ENCODE data around the gene DNAI4.

Gene DNAI4

DNA sequence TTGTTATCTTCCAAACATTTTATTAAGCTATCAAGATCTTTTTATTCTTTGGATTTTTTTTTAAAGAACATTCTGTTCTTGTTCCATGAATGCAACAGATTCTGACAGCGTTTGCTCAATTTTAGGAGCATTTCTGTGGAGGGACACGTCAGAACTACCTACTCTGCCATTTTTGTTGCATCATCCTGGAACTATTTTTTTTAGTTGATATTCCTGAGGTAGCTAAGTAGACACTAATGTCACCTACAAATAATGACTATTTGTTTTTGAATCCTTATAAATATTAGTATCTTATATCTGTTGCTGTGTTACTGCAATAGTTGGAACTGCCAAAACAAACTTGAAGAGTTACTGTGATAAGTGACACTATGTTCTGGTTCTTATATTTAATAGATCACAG is 57.2 kb downstream of the DNAI4 start:
- Histone ChIP-seq H3K9ac (ENCODE audit: low read length) (no peak overlapping the region), H3K36me3 (ENCODE audit: control insufficient read depth, insufficient read depth, low read length) (no peaks in the 10 kb centered on the region)

DNA sequence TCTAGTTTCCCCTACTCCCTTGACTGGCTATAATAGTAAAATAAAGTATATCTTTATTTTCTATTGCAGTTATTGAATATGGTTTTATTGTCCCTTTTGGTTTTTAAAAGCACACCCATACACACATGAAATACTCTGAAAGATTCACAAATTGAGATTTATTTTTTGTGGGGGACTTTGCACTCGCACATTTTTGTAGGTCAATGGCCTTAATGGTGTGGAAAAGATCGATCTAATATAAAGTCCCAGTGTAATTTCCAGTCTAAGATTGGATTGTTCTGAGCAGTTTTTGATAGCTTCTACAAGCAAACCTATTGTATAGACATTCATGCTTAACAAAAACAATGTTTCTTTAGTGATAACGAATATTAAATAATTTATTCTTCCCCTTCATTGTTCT is 64.1 kb downstream of the DNAI4 start:
- no peaks in the 10 kb centered on the region for H3K27me3 ChIP-seq (ENCODE audit: control insufficient read depth, insufficient read depth, low read length)
- H3K9me3 ChIP-seq (ENCODE audit: control insufficient read depth, low read length) = no peaks in the 10 kb centered on the region
- no peaks in the 10 kb centered on the region for H3K4me1 ChIP-seq (ENCODE audit: control insufficient read depth, insufficient read depth, low read length)
- H3K9ac ChIP-seq (ENCODE audit: low read length) = no peak overlapping the region
- no peaks in the 10 kb centered on the region for H3K36me3 ChIP-seq (ENCODE audit: control insufficient read depth, insufficient read depth, low read length)
- no peak overlapping the region for H3K4me3 ChIP-seq (ENCODE audit: low read length)

More for the DNA sequence above, 57.2 kb downstream of the DNAI4 start:
- Histone ChIP-seq H3K27me3 (ENCODE audit: control insufficient read depth, insufficient read depth, low read length) (no peaks in the 10 kb centered on the region), H3K9me3 (ENCODE audit: control insufficient read depth, low read length) (no peaks in the 10 kb centered on the region), H3K4me3 (ENCODE audit: low read length) (no peak overlapping the region), H3K4me1 (ENCODE audit: control insufficient read depth, insufficient read depth, low read length) (no peaks in the 10 kb centered on the region)

DNA sequence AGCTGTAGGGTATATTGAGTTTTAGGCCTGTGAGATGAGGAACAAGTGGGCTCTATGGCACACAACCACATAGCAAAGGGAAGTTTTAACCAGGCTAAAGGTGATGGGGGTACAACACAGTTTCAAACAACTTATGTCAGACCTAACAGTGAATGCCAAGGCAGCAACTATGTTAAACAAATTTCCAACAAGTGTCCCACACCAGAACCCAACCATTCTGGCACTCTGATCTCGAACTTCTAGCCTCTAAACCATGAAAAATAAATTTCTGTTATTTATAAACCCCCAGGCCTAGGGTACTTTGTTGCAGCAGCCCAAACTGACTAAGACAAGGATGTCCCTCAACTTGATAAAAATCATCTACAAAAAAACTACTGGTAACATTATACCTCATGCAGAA is 71.3 kb downstream of the DNAI4 start:
- Histone ChIP-seq H3K27me3 (ENCODE audit: control insufficient read depth, insufficient read depth, low read length) (no peaks in the 10 kb centered on the region), H3K9ac (ENCODE audit: low read length) (no peak overlapping the region), H3K36me3 (ENCODE audit: control insufficient read depth, insufficient read depth, low read length) (no peaks in the 10 kb centered on the region), H3K9me3 (ENCODE audit: control insufficient read depth, low read length) (no peaks in the 10 kb centered on the region), H3K4me1 (ENCODE audit: control insufficient read depth, insufficient read depth, low read length) (no peaks in the 10 kb centered on the region), H3K4me3 (ENCODE audit: low read length) (no peak overlapping the region)

DNA sequence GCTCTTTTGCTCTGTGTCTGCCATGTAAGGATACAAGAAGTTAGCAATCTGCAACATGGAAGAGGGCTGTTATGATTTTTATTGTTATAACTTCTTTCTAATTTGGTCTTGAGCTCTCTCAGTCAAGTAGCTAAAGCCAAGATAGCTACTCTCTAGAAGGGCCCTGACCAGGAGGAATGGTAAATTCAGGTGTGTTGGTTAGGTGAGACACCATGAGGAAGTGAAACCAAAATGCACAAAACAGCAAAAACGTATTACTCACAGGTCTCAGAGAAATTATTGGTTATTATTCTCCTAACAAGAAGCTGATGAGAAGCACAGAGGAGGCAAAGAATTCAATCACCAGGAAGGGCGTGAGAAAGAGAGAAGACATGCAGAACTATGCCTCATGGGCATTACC is 71.8 kb downstream of the DNAI4 start:
- Histone ChIP-seq H3K27me3 (ENCODE audit: control insufficient read depth, insufficient read depth, low read length) (no peaks in the 10 kb centered on the region), H3K9ac (ENCODE audit: low read length) (no peak overlapping the region), H3K4me1 (ENCODE audit: control insufficient read depth, insufficient read depth, low read length) (no peaks in the 10 kb centered on the region), H3K4me3 (ENCODE audit: low read length) (no peak overlapping the region), H3K9me3 (ENCODE audit: control insufficient read depth, low read length) (no peaks in the 10 kb centered on the region), H3K36me3 (ENCODE audit: control insufficient read depth, insufficient read depth, low read length) (no peaks in the 10 kb centered on the region)

- Histone ChIP-seq H3K9ac (ENCODE audit: low read length) (no peak overlapping the region), H3K27me3 (ENCODE audit: control insufficient read depth, insufficient read depth, low read length) (no peaks in the 10 kb centered on the region), H3K4me1 (ENCODE audit: control insufficient read depth, insufficient read depth, low read length) (no peaks in the 10 kb centered on the region), H3K9me3 (ENCODE audit: control insufficient read depth, low read length) (no peaks in the 10 kb centered on the region), H3K36me3 (ENCODE audit: control insufficient read depth, insufficient read depth, low read length) (no peaks in the 10 kb centered on the region), H3K4me3 (ENCODE audit: low read length) (no peak overlapping the region)
These were observed 73.7 kb downstream of the DNAI4 start for GRCh38 chr1:66850989-66851388.

DNA sequence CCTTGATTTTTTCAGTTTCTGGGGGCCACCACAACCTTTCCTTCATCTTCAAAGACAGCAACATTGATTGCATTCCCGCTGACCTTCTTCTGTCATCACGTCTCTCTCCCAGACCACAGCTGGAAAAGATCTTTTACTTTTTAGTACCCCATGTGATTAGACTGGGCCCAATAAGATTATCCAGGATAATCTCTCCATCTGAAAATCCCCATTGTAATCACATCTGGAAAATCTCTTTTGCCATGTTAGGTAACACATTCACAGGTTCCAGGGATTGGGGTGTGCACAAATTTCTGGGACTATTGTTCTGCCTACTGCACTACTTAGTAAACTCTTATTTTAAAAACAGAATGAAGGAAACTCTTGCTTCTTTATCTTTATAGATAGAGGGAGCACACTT is 76.5 kb downstream of the DNAI4 start:
- no peaks in the 10 kb centered on the region for H3K36me3 ChIP-seq (ENCODE audit: control insufficient read depth, insufficient read depth, low read length)
- H3K4me3 ChIP-seq (ENCODE audit: low read length) = no peak overlapping the region
- no peaks in the 10 kb centered on the region for H3K9me3 ChIP-seq (ENCODE audit: control insufficient read depth, low read length)
- H3K4me1 ChIP-seq (ENCODE audit: control insufficient read depth, insufficient read depth, low read length) = no peaks in the 10 kb centered on the region
- H3K9ac ChIP-seq (ENCODE audit: low read length) = no peak overlapping the region
- no peaks in the 10 kb centered on the region for H3K27me3 ChIP-seq (ENCODE audit: control insufficient read depth, insufficient read depth, low read length)

DNA sequence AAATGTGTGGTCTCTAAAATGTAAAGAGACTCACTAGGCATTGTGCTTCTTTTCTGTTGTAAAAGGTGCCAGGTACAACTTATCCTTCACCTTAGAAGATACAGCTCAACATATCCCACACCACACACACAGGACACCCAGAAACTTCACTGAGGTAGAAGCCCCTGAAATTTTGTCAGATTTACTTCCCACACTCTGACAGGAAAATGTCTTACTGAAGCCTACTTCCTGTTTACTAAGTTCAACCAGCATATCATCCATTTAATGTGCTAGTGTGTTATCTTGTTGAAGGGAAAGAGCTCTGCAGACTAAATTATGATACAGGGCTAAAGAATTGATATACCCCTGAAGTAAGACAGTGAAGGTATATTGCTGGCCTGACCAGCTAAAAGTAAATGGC is 83.7 kb downstream of the DNAI4 start:
- H3K27me3 ChIP-seq (ENCODE audit: control insufficient read depth, insufficient read depth, low read length) = no peaks in the 10 kb centered on the region
- H3K9ac ChIP-seq (ENCODE audit: low read length) = no peak overlapping the region
- H3K4me3 ChIP-seq (ENCODE audit: low read length) = no peak overlapping the region
- no peaks in the 10 kb centered on the region for H3K4me1 ChIP-seq (ENCODE audit: control insufficient read depth, insufficient read depth, low read length)
- no peaks in the 10 kb centered on the region for H3K36me3 ChIP-seq (ENCODE audit: control insufficient read depth, insufficient read depth, low read length)
- H3K9me3 ChIP-seq (ENCODE audit: control insufficient read depth, low read length) = no peaks in the 10 kb centered on the region

GRCh38 chr1:66834926-66835325 is 89.7 kb downstream of the DNAI4 start:
- Histone ChIP-seq H3K4me1 (ENCODE audit: control insufficient read depth, insufficient read depth, low read length) (no peaks in the 10 kb centered on the region), H3K4me3 (ENCODE audit: low read length) (no peak overlapping the region), H3K27me3 (ENCODE audit: control insufficient read depth, insufficient read depth, low read length) (no peaks in the 10 kb centered on the region), H3K36me3 (ENCODE audit: control insufficient read depth, insufficient read depth, low read length) (no peaks in the 10 kb centered on the region), H3K9ac (ENCODE audit: low read length) (no peak overlapping the region), H3K9me3 (ENCODE audit: control insufficient read depth, low read length) (no peaks in the 10 kb centered on the region)

GRCh38 chr1:66833112-66833511 is 91.5 kb downstream of the DNAI4 start:
- Histone ChIP-seq H3K36me3 (ENCODE audit: control insufficient read depth, insufficient read depth, low read length) (no peaks in the 10 kb centered on the region), H3K9ac (ENCODE audit: low read length) (no peak overlapping the region), H3K4me1 (ENCODE audit: control insufficient read depth, insufficient read depth, low read length) (no peaks in the 10 kb centered on the region), H3K9me3 (ENCODE audit: control insufficient read depth, low read length) (no peaks in the 10 kb centered on the region), H3K4me3 (ENCODE audit: low read length) (no peak overlapping the region), H3K27me3 (ENCODE audit: control insufficient read depth, insufficient read depth, low read length) (no peaks in the 10 kb centered on the region)

GRCh38 chr1:66831529-66832239 is 93.0 kb downstream of the DNAI4 start:
- no peaks in the 10 kb centered on the region for H3K36me3 ChIP-seq (ENCODE audit: control insufficient read depth, insufficient read depth, low read length)
- H3K9ac ChIP-seq (ENCODE audit: low read length) = no peak overlapping the region
- H3K4me3 ChIP-seq (ENCODE audit: low read length) = no peak overlapping the region
- no peaks in the 10 kb centered on the region for H3K9me3 ChIP-seq (ENCODE audit: control insufficient read depth, low read length)
- H3K4me1 ChIP-seq (ENCODE audit: control insufficient read depth, insufficient read depth, low read length) = no peaks in the 10 kb centered on the region
- no peaks in the 10 kb centered on the region for H3K27me3 ChIP-seq (ENCODE audit: control insufficient read depth, insufficient read depth, low read length)

DNA sequence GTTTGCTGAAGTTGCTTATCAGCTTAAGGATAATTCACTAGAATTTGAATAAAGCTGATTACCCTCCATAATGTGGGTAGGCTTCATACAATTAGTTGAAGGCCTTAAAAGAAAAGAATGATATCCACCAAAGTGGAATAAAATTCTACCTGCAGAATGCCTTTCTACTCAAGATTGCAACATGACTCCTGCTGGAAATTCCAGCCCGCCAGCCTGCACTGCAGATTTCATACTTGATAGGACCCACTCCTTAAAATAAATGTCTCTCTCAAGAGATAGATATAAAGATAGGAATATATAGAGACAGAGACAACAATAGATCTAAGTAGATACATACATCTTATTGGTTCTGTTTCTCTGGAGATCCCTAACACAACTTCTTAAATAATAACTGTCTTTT is 99.9 kb downstream of the DNAI4 start:
- no peak overlapping the region for H3K9ac ChIP-seq (ENCODE audit: low read length)

DNA sequence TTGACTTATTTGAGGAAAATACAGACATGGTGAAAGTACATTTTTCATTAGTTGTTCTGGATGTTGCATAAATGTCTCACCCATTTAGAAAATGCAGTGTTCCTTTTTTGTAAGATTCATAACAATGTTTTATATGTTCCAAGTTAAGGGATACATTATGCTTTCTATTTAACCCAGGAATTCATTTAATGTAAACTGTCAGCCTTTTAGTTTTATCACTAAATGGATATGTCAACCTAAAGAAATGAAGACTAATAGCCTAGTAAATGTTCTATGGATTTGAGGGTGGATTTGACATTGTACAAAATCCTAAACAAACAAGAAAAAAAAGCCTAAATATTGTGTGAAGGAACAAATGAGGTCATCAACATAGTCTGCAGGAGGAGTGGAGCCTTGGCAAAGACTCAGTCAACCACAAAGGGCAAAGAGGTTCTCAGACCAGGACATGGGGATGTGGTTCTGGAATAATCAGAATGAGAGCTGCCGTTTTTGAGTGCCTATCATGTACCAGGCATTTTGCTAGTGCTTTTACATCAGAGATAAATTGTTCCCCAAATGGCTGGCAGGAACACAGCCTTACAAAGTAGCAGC is 114.8 kb downstream of the DNAI4 start:
- no peaks in the 10 kb centered on the region for H3K4me1 ChIP-seq (ENCODE audit: control insufficient read depth, insufficient read depth, low read length)
- no peaks in the 10 kb centered on the region for H3K9me3 ChIP-seq (ENCODE audit: control insufficient read depth, low read length)
- H3K27me3 ChIP-seq (ENCODE audit: control insufficient read depth, insufficient read depth, low read length) = no peaks in the 10 kb centered on the region
- H3K9ac ChIP-seq (ENCODE audit: low read length) = no peak overlapping the region
- no peak overlapping the region for H3K4me3 ChIP-seq (ENCODE audit: low read length)
- H3K36me3 ChIP-seq (ENCODE audit: control insufficient read depth, insufficient read depth, low read length) = no peaks in the 10 kb centered on the region

More for the DNA sequence above, 99.9 kb downstream of the DNAI4 start:
- no peaks in the 10 kb centered on the region for H3K4me1 ChIP-seq (ENCODE audit: control insufficient read depth, insufficient read depth, low read length)
- H3K36me3 ChIP-seq (ENCODE audit: control insufficient read depth, insufficient read depth, low read length) = no peaks in the 10 kb centered on the region
- H3K9me3 ChIP-seq (ENCODE audit: control insufficient read depth, low read length) = no peaks in the 10 kb centered on the region
- H3K27me3 ChIP-seq (ENCODE audit: control insufficient read depth, insufficient read depth, low read length) = no peaks in the 10 kb centered on the region
- H3K4me3 ChIP-seq (ENCODE audit: low read length) = no peak overlapping the region
